ENCODE results near the gene GPR176.

DNA sequence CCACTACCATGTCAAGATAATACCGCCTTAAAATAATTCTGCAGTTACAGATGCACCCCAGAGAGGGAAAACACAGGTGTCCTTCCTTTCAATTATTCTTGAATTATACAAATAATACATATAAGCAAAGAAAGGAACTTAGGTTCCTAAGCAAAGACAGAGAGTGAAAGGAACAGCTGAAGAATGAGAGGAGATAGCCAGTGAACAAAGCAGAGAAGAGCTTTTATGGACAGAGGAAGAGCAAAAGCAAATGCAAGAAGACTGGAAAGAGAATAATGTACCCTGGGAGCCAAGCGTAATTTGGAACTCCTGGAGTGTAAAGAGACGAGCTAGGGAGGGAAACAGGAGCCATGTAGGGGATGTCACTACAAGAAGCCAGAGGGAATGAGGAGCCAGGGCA, 21.7 kb downstream of the GPR176 start:
- TF ChIP-seq, protein P1, sequence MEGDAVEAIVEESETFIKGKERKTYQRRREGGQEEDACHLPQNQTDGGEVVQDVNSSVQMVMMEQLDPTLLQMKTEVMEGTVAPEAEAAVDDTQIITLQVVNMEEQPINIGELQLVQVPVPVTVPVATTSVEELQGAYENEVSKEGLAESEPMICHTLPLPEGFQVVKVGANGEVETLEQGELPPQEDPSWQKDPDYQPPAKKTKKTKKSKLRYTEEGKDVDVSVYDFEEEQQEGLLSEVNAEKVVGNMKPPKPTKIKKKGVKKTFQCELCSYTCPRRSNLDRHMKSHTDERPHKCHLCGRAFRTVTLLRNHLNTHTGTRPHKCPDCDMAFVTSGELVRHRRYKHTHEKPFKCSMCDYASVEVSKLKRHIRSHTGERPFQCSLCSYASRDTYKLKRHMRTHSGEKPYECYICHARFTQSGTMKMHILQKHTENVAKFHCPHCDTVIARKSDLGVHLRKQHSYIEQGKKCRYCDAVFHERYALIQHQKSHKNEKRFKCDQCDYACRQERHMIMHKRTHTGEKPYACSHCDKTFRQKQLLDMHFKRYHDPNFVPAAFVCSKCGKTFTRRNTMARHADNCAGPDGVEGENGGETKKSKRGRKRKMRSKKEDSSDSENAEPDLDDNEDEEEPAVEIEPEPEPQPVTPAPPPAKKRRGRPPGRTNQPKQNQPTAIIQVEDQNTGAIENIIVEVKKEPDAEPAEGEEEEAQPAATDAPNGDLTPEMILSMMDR (IDR thresholded peaks at IDR 0.05), result no peak
- no peak for TF ChIP-seq POLR2A (IDR thresholded peaks at IDR 0.05)
- no peak for TF ChIP-seq EP300 (IDR thresholded peaks at IDR 0.05)
